ENCODE data around the gene GABPB2.
A peak's percentile ranks its signal among the peaks of the same experiment; 100 is the strongest.

The GABPB2 gene

DNA sequence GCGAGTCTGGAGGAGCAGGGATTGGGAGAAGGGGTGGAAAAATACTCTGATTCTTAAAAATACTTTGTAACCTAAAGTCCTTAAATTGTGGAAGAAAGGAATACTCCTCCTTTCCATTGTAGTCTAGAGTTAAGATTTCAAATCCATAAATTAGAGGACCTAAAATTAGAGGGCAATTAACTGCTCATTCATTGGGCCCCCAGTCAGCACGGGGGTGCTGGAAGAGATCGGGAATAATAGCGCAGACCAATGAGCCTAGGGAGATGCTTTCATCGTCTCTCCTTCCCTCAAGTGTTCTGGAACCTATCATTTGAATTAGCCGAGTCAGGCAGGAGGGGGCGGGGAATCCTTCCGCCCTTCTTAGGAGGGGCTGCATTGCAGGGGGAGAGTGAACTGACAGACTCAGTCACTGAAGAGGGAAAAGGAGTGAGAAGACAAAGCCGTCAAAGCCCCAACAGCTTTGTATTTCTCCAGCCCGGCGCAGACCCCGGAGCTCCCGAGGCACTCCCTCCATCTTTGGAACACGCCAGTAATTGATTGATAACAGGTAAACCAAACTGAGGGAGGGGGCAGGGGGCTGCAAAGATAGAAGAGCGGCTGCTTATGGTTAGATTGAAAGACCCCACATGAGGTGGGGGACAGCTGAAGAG lies 10.4 kb upstream of the GABPB2 start, which contains the start of gene MLLT11:
Gene MLLT11 (plus strand): TSS at position 391 of the 650 bp plus-strand sequence. CDS start 6,828 bp downstream, outside the sequence.
- DNase-seq (ENCODE audit: low spot score) = peak; percentile 36
- TF ChIP-seq, protein P1, sequence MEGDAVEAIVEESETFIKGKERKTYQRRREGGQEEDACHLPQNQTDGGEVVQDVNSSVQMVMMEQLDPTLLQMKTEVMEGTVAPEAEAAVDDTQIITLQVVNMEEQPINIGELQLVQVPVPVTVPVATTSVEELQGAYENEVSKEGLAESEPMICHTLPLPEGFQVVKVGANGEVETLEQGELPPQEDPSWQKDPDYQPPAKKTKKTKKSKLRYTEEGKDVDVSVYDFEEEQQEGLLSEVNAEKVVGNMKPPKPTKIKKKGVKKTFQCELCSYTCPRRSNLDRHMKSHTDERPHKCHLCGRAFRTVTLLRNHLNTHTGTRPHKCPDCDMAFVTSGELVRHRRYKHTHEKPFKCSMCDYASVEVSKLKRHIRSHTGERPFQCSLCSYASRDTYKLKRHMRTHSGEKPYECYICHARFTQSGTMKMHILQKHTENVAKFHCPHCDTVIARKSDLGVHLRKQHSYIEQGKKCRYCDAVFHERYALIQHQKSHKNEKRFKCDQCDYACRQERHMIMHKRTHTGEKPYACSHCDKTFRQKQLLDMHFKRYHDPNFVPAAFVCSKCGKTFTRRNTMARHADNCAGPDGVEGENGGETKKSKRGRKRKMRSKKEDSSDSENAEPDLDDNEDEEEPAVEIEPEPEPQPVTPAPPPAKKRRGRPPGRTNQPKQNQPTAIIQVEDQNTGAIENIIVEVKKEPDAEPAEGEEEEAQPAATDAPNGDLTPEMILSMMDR (IDR thresholded peaks at IDR 0.05; ENCODE audit: extremely low read depth, missing control alignments) = no peak

- TF ChIP-seq, protein P1 (IDR thresholded peaks at IDR 0.05; ENCODE audit: extremely low read depth, missing control alignments) = no peak
- DNase-seq (ENCODE audit: low spot score) = no peak
Measured at GRCh38 chr1:151060657-151061421, 9.7 kb upstream of the GABPB2 start.

GRCh38 chr1:151061704-151062103 lies 8.9 kb upstream of the GABPB2 start:
- TF ChIP-seq, protein P1 (IDR thresholded peaks at IDR 0.05; ENCODE audit: extremely low read depth, missing control alignments) = no peak
- no peak for DNase-seq (ENCODE audit: low spot score)

DNA sequence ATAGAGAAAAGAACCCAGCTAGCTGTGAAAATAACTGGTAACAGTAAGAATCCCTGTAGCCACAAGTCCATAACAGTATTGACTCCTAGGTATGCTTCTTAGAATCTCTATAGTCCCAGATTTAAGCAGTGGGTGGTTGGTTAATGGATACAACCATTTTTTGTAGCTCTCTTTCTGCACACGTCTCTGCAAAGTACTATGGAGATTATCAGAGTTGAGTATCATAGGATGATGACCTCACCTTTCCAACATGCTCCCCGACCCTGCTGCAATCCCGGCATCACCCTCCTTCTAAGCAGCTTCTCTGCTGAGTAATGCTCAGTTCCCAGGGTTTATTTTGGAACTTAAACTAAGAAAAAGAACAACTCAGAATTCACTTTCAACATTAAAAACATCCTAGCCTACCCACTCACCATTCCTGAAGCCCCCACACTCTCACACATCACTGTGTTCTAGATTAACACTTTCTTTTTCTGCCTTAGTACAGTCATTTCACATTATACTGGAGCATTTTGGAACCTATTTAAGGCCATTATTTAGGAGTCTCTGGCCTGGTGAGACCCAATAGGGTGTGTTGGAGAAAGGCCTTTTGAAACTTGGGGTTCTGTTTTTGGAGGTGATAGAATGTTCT lies 7.7 kb upstream of the GABPB2 start:
- TF ChIP-seq, protein P1 (IDR thresholded peaks at IDR 0.05; ENCODE audit: extremely low read depth, missing control alignments) = no peak

DNA sequence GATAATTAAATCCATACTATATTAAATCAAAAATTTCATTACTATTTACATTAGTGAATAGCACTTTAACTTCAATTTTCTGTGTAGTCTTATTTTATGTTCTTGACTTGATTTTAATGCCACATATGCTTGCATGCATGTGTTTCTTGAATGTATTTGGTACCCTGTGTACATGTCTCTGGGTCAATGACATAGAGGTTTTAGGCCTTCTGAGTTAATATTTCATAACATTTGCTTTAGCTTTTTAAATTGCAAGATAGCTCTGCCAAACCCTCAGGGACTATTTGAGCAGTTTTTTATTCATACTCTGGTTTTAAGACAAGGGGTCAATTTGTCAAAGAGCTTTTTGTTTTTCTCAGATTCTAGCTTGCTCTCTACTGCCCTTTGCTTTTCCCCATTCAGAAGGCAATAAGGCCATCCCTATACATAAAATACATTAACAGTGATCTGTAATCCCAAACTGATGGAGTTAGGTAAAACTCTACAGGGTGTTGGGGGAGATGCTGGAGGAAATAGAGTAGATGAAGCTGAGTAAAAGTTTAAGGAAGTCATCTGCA lies 5.4 kb upstream of the GABPB2 start:
- no peak for DNase-seq (ENCODE audit: low spot score)
- TF ChIP-seq, protein P1 (IDR thresholded peaks at IDR 0.05; ENCODE audit: extremely low read depth, missing control alignments) = no peak

More for the DNA sequence above, 7.7 kb upstream of the GABPB2 start:
- no peak for DNase-seq (ENCODE audit: low spot score)

DNA sequence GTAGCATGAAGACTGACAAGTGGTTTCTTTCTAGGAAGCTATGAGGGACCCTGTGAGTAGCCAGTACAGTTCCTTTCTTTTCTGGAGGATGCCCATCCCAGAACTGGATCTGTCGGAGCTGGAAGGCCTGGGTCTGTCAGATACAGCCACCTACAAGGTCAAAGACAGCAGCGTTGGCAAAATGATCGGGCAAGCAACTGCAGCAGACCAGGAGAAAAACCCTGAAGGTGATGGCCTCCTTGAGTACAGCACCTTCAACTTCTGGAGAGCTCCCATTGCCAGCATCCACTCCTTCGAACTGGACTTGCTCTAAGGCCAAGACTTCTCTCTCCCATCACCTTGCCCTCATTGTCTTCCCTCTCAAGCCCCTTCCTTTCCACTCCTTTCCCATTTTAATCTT lies 3.4 kb upstream of the GABPB2 start:
- TF ChIP-seq, protein P1 (IDR thresholded peaks at IDR 0.05; ENCODE audit: extremely low read depth, missing control alignments) = no peak
- no peak for DNase-seq (ENCODE audit: low spot score)
